ENCODE measurements around the gene CASP10. TPM values are rescaled to one million over a fixed set of nuclear protein-coding genes. Genes with fewer than 3 reads are reported as not detected.

CASP10 gene
- total RNA-seq, 1 donor from 2014 or later, result 2.6 TPM

DNA sequence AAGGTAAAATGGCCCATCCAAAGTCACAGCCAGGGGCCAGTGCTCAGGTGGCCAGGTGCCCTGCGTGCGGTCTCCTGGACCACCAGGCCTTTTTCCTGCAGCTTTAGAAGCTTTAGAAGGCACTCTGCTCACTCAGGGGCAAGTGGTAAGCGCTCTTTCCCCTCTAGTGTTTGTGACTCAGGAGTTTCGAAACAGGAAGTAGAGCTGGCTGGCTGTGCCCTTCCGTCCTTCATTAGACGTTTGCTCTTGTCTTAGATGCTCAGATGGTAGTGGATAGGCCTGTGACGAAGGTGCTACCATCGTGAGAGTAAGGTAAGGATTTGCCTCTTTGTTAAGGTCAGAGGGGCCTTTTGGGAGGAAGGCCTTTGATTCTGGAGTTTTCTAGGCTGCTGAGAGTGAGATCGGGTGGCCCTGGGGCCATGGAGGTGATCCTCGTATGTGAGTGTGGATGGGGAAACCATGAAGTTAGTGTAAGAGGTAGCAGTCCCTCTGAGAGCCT, 77.4 kb downstream of the CASP10 start, which contains the start of gene CASP8:
Gene CASP8, plus strand, starts transcription at position 235 of the 499 bp plus-strand sequence. CDS start 5,951 bp downstream, outside the sequence.
- TF ChIP-seq, protein P1, sequence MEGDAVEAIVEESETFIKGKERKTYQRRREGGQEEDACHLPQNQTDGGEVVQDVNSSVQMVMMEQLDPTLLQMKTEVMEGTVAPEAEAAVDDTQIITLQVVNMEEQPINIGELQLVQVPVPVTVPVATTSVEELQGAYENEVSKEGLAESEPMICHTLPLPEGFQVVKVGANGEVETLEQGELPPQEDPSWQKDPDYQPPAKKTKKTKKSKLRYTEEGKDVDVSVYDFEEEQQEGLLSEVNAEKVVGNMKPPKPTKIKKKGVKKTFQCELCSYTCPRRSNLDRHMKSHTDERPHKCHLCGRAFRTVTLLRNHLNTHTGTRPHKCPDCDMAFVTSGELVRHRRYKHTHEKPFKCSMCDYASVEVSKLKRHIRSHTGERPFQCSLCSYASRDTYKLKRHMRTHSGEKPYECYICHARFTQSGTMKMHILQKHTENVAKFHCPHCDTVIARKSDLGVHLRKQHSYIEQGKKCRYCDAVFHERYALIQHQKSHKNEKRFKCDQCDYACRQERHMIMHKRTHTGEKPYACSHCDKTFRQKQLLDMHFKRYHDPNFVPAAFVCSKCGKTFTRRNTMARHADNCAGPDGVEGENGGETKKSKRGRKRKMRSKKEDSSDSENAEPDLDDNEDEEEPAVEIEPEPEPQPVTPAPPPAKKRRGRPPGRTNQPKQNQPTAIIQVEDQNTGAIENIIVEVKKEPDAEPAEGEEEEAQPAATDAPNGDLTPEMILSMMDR (IDR thresholded peaks at IDR 0.05; ENCODE audit: insufficient read depth, low read length, severe bottlenecking), result no peak
- no peak within 1 kb of the TSS for H3K4me3 ChIP-seq (ENCODE audit: low read depth, low read length)
- H3K36me3 ChIP-seq (ENCODE audit: control insufficient read depth, insufficient read depth, low read length), result no peaks in the 10 kb centered on the region
- DNase-seq (ENCODE audit: low read depth), result peak; percentile 67
- FAIRE-seq, result no peak
- H3K27me3 ChIP-seq (ENCODE audit: control insufficient read depth, insufficient read depth, low read length), result no peaks in the 10 kb centered on the region

DNA sequence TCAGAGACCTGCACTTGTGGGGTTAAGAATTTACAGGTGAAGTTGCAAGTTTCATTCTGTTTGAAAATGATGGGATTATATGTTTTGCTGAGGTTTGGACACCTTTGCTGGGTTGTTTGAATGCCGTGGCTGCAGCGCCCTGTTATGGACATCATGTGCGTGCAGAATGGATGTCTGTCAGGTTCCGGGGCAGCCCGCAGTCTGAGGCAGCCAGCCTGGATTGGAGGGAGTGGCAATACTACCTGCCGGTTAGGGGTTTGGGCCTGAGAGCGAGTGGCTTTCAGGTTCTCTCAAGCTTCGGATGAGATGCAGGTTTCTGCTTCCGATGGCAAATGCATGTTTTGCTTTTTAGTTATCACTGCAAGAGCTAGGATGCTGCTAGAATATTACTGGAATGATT, 78.5 kb downstream of the CASP10 start:
- no peak overlapping the region for H3K4me3 ChIP-seq (ENCODE audit: low read depth, low read length)

DNA sequence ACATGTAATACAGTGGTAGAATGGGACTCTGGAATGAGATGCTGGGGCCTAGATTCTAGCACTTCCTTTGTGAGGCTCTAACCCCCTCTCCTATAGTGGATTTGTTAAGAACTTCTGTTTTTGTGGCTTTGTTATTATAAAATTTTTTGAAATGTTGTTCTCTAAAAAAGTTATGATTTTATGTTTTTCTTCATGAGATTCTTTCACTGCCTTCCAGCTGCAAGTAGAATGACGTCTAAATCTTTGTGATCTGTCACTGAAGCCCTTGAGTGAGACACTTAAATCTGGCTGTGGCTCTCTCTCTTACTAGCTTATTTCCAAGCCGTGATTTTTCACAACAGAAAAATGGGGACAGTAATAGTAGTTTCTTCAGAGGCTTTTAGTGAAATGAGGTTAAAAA, 79.0 kb downstream of the CASP10 start:
- Histone ChIP-seq H3K4me3 (ENCODE audit: low read depth, low read length) (no peak overlapping the region), H3K27me3 (ENCODE audit: control insufficient read depth, insufficient read depth, low read length) (no peaks in the 10 kb centered on the region), H3K36me3 (ENCODE audit: control insufficient read depth, insufficient read depth, low read length) (no peaks in the 10 kb centered on the region)
- TF ChIP-seq, protein P1 (IDR thresholded peaks at IDR 0.05; ENCODE audit: insufficient read depth, low read length, severe bottlenecking), result no peak
- DNase-seq (ENCODE audit: low read depth) (no peak), FAIRE-seq (no peak)

More for the DNA sequence above, 78.5 kb downstream of the CASP10 start:
- Histone ChIP-seq H3K27me3 (ENCODE audit: control insufficient read depth, insufficient read depth, low read length) (no peaks in the 10 kb centered on the region), H3K36me3 (ENCODE audit: control insufficient read depth, insufficient read depth, low read length) (no peaks in the 10 kb centered on the region)
- TF ChIP-seq, protein P1 (IDR thresholded peaks at IDR 0.05; ENCODE audit: insufficient read depth, low read length, severe bottlenecking), result no peak
- no peak for FAIRE-seq
- no peak for DNase-seq (ENCODE audit: low read depth)

DNA sequence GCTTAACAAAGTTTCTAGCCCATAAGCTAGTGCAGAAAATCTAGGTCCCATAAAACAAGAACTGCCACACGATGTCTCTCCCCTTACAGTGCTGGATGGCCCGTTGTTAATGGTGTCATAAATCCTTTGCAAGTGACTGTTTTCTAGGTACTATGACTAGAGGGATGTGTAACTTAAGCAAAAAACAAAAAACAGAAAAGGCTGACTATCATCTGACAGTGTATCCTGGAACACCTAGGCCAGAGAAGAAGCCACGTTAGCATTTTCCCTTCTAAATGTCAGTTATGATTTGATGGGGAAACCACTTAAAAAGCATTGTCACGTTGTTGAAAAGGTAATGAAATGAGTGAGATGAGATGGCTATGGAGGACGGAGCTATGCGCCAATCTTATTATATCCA, 79.8 kb downstream of the CASP10 start:
- no peaks in the 10 kb centered on the region for H3K27me3 ChIP-seq (ENCODE audit: control insufficient read depth, insufficient read depth, low read length)
- DNase-seq (ENCODE audit: low read depth) (no peak), FAIRE-seq (no peak)
- TF ChIP-seq, protein P1 (IDR thresholded peaks at IDR 0.05; ENCODE audit: insufficient read depth, low read length, severe bottlenecking), result no peak
- no peaks in the 10 kb centered on the region for H3K36me3 ChIP-seq (ENCODE audit: control insufficient read depth, insufficient read depth, low read length)
- no peak overlapping the region for H3K4me3 ChIP-seq (ENCODE audit: low read depth, low read length)

DNA sequence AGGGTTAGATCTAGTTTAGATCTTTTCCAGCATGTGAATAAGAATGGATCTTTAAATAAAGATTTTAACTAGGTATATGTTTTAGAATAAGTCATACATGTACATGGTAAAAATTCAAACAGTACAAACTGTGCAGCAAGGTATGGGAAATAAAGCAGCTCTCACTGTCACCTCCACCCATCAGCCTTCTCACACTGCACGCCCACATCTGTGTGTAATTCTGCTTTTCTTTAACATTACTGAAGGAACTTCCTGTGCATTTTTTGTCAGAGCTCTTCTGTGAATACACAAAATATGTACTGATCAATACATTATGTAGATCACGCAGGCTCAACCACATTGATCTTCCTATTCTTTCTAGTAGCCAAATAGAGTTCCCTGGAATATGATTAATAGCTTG, 80.8 kb downstream of the CASP10 start:
- DNase-seq (ENCODE audit: low read depth) (no peak), FAIRE-seq (no peak)

More for the DNA sequence above, 80.8 kb downstream of the CASP10 start:
- no peak overlapping the region for H3K4me3 ChIP-seq (ENCODE audit: low read depth, low read length)
- H3K27me3 ChIP-seq (ENCODE audit: control insufficient read depth, insufficient read depth, low read length), result no peaks in the 10 kb centered on the region
- TF ChIP-seq, protein P1 (IDR thresholded peaks at IDR 0.05; ENCODE audit: insufficient read depth, low read length, severe bottlenecking), result no peak
- peaks cover 2% of the 10 kb centered on the region for H3K36me3 ChIP-seq (ENCODE audit: control insufficient read depth, insufficient read depth, low read length)
